ENCODE measurements around the gene SRGAP3.

Gene SRGAP3

GRCh38 chr3:9008550-9009255 is 240.7 kb downstream of the SRGAP3 start:
- DNase-seq = no peak

GRCh38 chr3:9007928-9008327 is 241.5 kb downstream of the SRGAP3 start:
- no peak for DNase-seq

- no peak for DNase-seq
Observed at GRCh38 chr3:9007213-9007612, 242.2 kb downstream of the SRGAP3 start.

- no peak for DNase-seq
Observed at GRCh38 chr3:9000041-9000440, 249.4 kb downstream of the SRGAP3 start.

GRCh38 chr3:8997151-8997550 is 252.3 kb downstream of the SRGAP3 start:
- no peak for DNase-seq

DNA sequence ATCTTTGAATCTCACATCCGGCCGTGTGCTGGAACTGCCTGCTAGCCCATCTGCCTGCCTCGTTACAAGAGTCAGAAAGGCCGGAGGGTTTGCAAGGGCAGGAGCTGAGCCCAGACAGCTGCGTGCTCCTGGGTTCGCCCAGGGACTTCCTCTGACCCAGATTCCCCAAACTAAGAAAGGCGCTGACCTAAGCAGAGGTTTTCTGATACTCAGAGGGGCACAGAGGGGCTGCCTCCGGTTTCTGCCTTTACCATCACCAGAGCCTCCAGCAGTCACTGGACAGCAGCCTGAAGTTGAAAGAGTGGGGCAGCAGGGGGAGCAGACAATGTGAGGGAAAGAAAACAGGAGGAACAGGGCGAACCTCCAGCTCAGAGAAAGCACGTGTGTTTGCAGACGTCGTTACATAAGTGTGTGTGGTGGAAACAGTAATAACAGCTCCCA is 252.7 kb downstream of the SRGAP3 start:
- DNase-seq = no peak

- no peak for DNase-seq
Observed at GRCh38 chr3:8996216-8996615, 253.2 kb downstream of the SRGAP3 start.

- DNase-seq = no peak
Observed at GRCh38 chr3:8994226-8994625, 255.2 kb downstream of the SRGAP3 start.

DNA sequence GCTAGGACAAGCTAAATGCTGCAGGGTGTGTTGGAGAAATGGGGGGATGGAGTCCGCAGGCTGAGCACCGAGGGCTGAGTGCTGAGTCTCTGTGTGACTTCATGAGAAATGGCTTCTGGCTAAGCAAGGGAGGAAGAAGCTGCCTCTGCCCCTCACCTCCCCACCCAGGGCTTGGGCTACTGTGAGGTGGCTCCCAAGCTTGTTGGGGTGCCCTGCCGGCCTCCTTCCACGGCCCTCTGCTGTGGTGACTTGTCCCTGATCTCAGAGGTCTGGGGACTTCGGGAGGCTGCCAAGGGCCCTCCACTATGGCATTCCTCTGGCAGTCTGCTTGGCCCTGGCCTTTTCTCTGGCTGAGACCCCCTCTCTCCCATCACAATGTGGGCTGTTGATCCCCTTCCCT is 256.1 kb downstream of the SRGAP3 start:
- no peak for DNase-seq

GRCh38 chr3:8992854-8993253 is 256.6 kb downstream of the SRGAP3 start:
- DNase-seq = no peak

DNA sequence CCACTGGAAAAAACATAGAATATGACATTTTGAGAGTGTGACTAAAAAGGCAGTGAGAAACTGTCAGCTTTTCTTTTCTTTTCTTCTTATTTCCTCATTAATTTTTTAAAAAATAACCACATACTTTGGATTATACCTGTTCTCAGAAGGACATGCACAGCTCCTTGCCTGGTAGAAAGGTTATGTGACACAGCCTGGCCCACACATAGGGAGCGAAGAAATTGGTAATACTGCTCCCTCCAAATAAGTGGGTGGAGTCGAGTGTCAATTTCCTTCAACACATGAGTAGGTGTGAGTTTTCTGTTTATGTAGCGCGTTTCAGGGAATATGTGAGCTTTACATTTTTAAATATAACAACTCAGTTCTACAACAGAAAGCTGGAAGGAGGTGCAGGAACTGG is 257.2 kb downstream of the SRGAP3 start:
- no peak for DNase-seq

DNA sequence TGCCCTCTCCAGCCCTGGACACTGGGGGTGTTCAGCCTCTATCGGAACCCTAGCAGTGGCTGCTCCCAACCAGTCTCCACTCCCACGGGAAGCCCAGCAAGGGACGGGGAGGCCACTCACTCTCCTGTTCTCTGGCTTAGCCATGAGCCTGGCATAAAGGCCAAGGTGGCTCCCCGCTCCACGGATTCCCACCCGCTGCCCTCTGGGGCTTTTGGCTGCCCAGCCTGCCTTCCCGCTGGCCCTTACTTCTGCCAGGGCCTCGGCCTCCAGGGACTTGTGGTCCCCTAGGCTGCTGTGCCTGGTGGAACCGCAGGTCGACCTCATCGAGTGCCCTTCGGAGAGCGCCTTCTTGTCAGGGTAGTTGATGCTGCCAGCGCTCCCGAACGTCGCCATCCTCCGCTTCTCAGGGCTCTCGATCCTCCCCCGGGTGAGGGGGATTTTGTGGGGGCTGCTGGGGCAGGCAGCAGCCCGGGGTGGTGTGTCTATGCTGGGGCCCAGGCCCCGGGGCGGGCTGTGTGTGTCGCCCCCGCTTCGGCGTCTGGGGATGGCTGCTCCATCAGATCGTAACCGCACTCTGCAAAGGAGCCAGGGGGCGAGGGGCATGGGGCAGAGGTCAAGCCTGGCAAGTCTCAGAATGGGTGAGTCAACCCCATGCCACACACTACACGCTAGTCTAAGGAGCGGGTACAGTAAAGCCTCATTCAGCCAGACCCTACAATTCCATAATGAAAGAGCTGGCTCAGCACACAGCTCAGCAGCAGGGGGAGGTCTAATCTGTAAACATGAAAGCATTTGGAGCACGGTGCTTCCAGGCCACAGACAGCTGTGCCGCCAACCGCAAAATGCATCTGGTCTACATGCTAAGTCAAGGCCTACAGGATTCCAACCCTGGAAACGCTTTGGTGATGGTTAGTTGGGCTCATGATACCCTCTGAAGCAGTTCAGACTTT is 258.9 kb downstream of the SRGAP3 start:
- DNase-seq = no peak

DNA sequence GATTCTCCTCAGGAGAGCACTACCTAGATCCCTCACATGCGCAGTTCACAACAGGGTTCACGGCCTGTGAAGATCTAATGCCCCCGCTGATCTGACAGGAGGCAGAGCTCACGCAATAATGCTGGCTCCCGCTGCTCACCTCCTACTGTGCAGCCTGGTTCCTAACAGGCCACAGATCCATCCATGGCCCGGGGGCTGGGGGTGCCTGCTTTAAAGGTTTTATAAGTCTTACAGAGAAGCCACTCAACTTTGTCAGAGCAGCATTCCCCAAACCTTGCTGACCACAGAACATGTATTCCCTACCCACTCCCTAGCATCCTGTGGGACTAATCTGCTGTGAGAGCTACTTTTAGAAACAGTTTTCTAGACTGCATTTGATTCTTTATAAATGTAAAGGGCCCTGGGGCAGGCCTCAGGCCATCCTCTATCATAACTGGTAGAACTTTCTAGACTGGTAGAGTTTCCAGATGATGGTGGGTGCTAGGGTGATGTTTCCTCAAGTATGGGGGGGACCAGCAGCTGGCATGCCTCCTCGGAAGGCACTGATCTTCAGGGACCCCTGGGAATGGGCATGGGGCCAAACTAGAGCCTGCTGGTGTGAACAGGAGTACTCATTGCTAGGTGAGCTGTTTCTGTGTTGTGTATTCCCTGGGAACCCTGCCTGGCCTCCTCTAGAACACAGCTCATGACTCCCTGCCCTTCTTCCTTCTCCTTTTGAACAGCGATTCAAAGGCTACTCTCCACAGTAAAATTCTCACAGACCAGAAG is 260.5 kb downstream of the SRGAP3 start:
- DNase-seq = no peak

- no peak for DNase-seq
Observed at GRCh38 chr3:8988384-8988655, 261.1 kb downstream of the SRGAP3 start.

- peak; percentile 75 for DNase-seq
Observed at GRCh38 chr3:8987645-8988383, 261.6 kb downstream of the SRGAP3 start.

GRCh38 chr3:8987226-8987625 is 262.2 kb downstream of the SRGAP3 start:
- no peak for DNase-seq

DNA sequence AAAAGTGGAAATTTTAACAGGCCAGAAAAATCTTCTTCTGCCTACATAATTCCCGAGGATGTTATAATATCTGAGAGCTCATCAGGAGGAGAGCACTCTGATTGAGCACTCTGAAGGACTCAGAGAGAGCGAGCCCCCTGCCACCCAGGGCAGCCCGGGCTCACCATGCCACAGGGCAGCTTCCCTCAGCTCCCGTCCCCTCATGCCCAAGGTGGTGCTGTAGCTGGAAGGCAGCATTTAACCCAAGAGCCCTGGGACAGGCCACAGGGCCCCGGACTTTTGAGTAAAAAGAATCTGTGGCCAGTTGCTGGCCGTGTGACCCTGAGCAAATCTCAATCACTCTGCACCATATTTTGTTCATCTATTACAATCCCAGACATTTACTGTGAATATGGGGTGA is 262.7 kb downstream of the SRGAP3 start:
- DNase-seq = no peak

DNA sequence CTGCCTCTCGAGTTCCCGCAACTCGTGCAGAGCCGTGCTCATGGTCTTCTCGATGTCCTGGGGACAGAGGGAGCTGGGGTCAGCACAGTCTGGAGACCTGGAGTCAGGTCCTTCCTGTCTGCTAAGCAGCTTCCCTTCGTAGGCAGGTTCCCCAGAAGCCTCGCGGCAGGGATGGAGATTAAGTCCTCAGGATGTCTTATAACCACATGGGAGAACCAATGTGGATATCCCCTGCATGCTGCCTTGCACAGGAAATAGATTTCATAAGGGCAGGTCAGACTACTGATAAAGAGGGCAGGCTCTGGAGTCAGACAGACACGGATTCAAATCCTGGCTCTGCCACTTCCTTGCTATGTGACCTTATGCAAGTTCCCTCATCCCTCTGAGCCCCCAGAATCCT is 263.6 kb downstream of the SRGAP3 start:
- DNase-seq = no peak

- no peak for DNase-seq
Observed at GRCh38 chr3:8985411-8985831, 264.0 kb downstream of the SRGAP3 start.

GRCh38 chr3:8984526-8984925 is 264.9 kb downstream of the SRGAP3 start:
- DNase-seq = no peak

GRCh38 chr3:8984081-8984480 is 265.4 kb downstream of the SRGAP3 start:
- DNase-seq = no peak

GRCh38 chr3:8983591-8983990 is 265.9 kb downstream of the SRGAP3 start:
- DNase-seq = no peak

- no peak for DNase-seq
Observed at GRCh38 chr3:8983026-8983425, 266.4 kb downstream of the SRGAP3 start.

Data from inflammatory macrophage (primary cell).